GM23338 (cell line): ENCODE data around the gene DTHD1. TPM values are rescaled to one million over a fixed set of nuclear protein-coding genes. Genes with fewer than 3 reads are reported as not detected.

Source experiments
- ATAC-seq: fragments of 200-7000 bp; cut with Tn5 transposase; 3 replicates; pipeline ENCODE4 v1.9.1; 2020
- DNase-seq: peaks from one replicate; pipeline ENCODE4 v3.0.0-alpha.2; 2015; ENCODE audit warnings: low spot score
- H2AFZ ChIP-seq: fragments of 200-600 bp; sonication (generic); 2 replicates; pipeline ENCODE4 v1.8.0; 2016; ENCODE audit warnings: antibody characterized with exemption, mild to moderate bottlenecking, moderate library complexity
- H3F3A ChIP-seq: fragments of 200-600 bp; sonication (generic); replicated peaks from 2 replicates; pipeline ENCODE4 v1.8.0; 2017; ENCODE audit warnings: antibody characterized with exemption, mixed run types, low read depth
- H3K27ac ChIP-seq: fragments of 200-600 bp; sonication (generic); 2 replicates; pipeline ENCODE4 v1.6.1; 2016; ENCODE audit warnings: low read depth
- H3K27me3 ChIP-seq: fragments of 200-600 bp; sonication (generic); 2 replicates; pipeline ENCODE4 v1.8.0; 2016; ENCODE audit warnings: mild to moderate bottlenecking, mixed run types, moderate library complexity; ENCODE audit not compliant: insufficient read depth
- H3K36me3 ChIP-seq: fragments of 200-600 bp; sonication (generic); 2 replicates; pipeline ENCODE4 v1.8.0; 2016; ENCODE audit warnings: mild to moderate bottlenecking; ENCODE audit not compliant: insufficient read depth
- H3K4me1 ChIP-seq: fragments of 200-600 bp; sonication (generic); 2 replicates; pipeline ENCODE4 v1.8.0; 2016; ENCODE audit warnings: mild to moderate bottlenecking, moderate library complexity; ENCODE audit not compliant: insufficient read depth
- H3K4me2 ChIP-seq: fragments of 200-600 bp; sonication (generic); 2 replicates; pipeline ENCODE4 v1.7.1; 2017; ENCODE audit warnings: mixed run types
- H3K4me3 ChIP-seq: fragments of 200-600 bp; sonication (generic); 2 replicates; pipeline ENCODE4 v1.6.1; 2016; ENCODE audit warnings: mixed run types
- H3K79me2 ChIP-seq: fragments of 200-600 bp; sonication (generic); replicated peaks from 2 replicates; pipeline ENCODE4 v1.8.0; 2017; ENCODE audit warnings: mild to moderate bottlenecking; ENCODE audit not compliant: insufficient read depth
- H3K9me2 ChIP-seq: fragments of 200-600 bp; sonication (generic); 2 replicates; pipeline ENCODE4 v1.8.0; 2017; ENCODE audit not compliant: insufficient read depth
- H4K20me1 ChIP-seq: fragments of 200-600 bp; sonication (generic); replicated peaks from 2 replicates; pipeline ENCODE4 v1.8.0; 2017; ENCODE audit warnings: mild to moderate bottlenecking; ENCODE audit not compliant: insufficient read depth
- H3K27ac Mint-ChIP-seq: 2 replicates; pipeline ENCODE4 v1.8.0; 2020; ENCODE audit warnings: inconsistent platforms, mild to moderate bottlenecking, moderate library complexity, mixed read lengths
- H3K27me3 Mint-ChIP-seq: 3 replicates; pipeline ENCODE4 v1.8.0; 2022; ENCODE audit warnings: low read depth, mild to moderate bottlenecking, moderate library complexity, mixed read lengths, inconsistent platforms; ENCODE audit not compliant: insufficient read depth, poor library complexity
- H3K36me3 Mint-ChIP-seq: 3 replicates; pipeline ENCODE4 v1.8.0; 2021; ENCODE audit warnings: low read depth, mild to moderate bottlenecking, inconsistent platforms, moderate library complexity, mixed read lengths
- H3K4me1 Mint-ChIP-seq: 3 replicates; pipeline ENCODE4 v1.8.0; 2020; ENCODE audit warnings: mild to moderate bottlenecking, inconsistent platforms, mixed read lengths
- H3K4me3 Mint-ChIP-seq: 3 replicates; pipeline ENCODE4 v1.8.0; 2021; ENCODE audit warnings: moderate library complexity, mild to moderate bottlenecking, inconsistent platforms, mixed read lengths
- H3K9me3 Mint-ChIP-seq: 3 replicates; pipeline ENCODE4 v1.8.0; 2020; ENCODE audit warnings: moderate library complexity, mild to moderate bottlenecking, inconsistent platforms, mixed read lengths
- CREB1 ChIP-seq: fragments of 250-450 bp; sonication (Bioruptor Pico); IDR thresholded peaks from 2 replicates; pipeline ENCODE4 v1.5.0; 2020; ENCODE audit warnings: low read depth, mild to moderate bottlenecking, moderate library complexity
- EZH2 ChIP-seq: fragments of 200-600 bp; sonication (generic); IDR thresholded peaks from one replicate; pipeline ENCODE4 v1.8.0; 2017; ENCODE audit warnings: antibody characterized with exemption, mild to moderate bottlenecking, low read depth; ENCODE audit not compliant: unreplicated experiment
- NANOG ChIP-seq: IDR thresholded peaks from 2 replicates; pipeline ENCODE4 v1.6.1; 2016; ENCODE audit warnings: antibody characterized with exemption, borderline replicate concordance
- POLR2AphosphoS5 ChIP-seq: IDR thresholded peaks from 2 replicates; pipeline ENCODE4 v1.6.1; 2016; ENCODE audit warnings: antibody characterized with exemption, low read depth
- REST ChIP-seq: IDR thresholded peaks from one replicate; pipeline ENCODE4 v1.6.1; 2018; ENCODE audit warnings: antibody characterized with exemption; ENCODE audit not compliant: unreplicated experiment
- STAT1 ChIP-seq: IDR thresholded peaks from one replicate; pipeline ENCODE4 v1.6.1; 2016; ENCODE audit warnings: antibody characterized with exemption; ENCODE audit not compliant: unreplicated experiment
- ZNF462 ChIP-seq: fragments of 250-450 bp; sonication (Bioruptor Pico); IDR thresholded peaks from 2 replicates; pipeline ENCODE4 v1.5.0; 2020; ENCODE audit warnings: mild to moderate bottlenecking, moderate library complexity
- polyA plus RNA-seq: library from polyadenylated mRNA; unstranded; fragments of >200 nt; fragmentation: Nextera tagmentation; extraction: Ambion mirVana; gene quantifications from 2 replicates; pipeline ENCODE4 v1.2.1, GENCODE V29; 2016
- total RNA-seq: library from RNA; depleted of rRNA; stranded (reverse); fragments of >200 nt; shearing (Covaris generic); gene quantifications from 2 replicates; pipeline ENCODE4 v1.2.3, GENCODE V29; 2014

The DTHD1 gene
- total and polyA plus RNA-seq, 2 experiments from 2014 or later: not detected

- TF ChIP-seq ZNF462 (CRISPR knock-in tag) (no peak), REST (no peak), STAT1 (no peak), EZH2 (no peak)
Measured at GRCh38 chr4:36326476-36327029, 45.1 kb downstream of the DTHD1 start (continued).

- Histone ChIP-seq H3K36me3 (no peaks in the 10 kb centered on the region), H3K27me3 (no peaks in the 10 kb centered on the region), H3K4me2 (no peak overlapping the region), H2AFZ (no peak overlapping the region), H3K27ac (no peak overlapping the region), H3K9me2 (0 out of 2 replicates have a peak, but pooled peaks cover under 1% of the 10 kb centered on the region), H3K4me3 (no peak overlapping the region), H3K79me2 (no peaks in the 10 kb centered on the region), H3F3A (no peaks in the 10 kb centered on the region), H4K20me1 (no peaks in the 10 kb centered on the region), H3K4me1 (no peaks in the 10 kb centered on the region)
- Mint-ChIP-seq H3K27me3 (peaks cover under 1% of the 10 kb centered on the region), H3K9me3 (no peaks in the 10 kb centered on the region), H3K4me1 (peaks cover 2% of the 10 kb centered on the region; the same call in 1 of the 3 replicates), H3K36me3 (no peaks in the 10 kb centered on the region), H3K27ac (no peak overlapping the region), H3K4me3 (no peak overlapping the region)
- DNase-seq: no peak
- no peak for ATAC-seq
- TF ChIP-seq NANOG (no peak), POLR2AphosphoS5 (no peak), CREB1 (CRISPR knock-in tag) (no peak)
Measured at GRCh38 chr4:36327400-36327799, 46.0 kb downstream of the DTHD1 start.
